GM19238 (cell line): ENCODE results near the gene RBM6.

Experiments used
- DNase-seq: peaks from one replicate; pipeline ENCODE4 v3.0.0; 2011; ENCODE audit warnings: low spot score; ENCODE audit not compliant: insufficient read length

The RBM6 gene

GRCh38 chr3:50126287-50127211 lies 186.6 kb downstream of the RBM6 start:
- DNase-seq: no peak
